H9 (cell line): ENCODE data around the gene PCSK6. TPM values are rescaled to one million over a fixed set of nuclear protein-coding genes. Genes with fewer than 3 reads are reported as not detected.
A peak's percentile ranks its signal among the peaks of the same experiment; 100 is the strongest.

Experiments used
- DNase-seq: peaks from one replicate; pipeline ENCODE4 v3.0.0-alpha.2; 2017
- H2AFZ ChIP-seq: one replicate; pipeline ENCODE4 v1.6.1; 2013; ENCODE audit warnings: mild to moderate bottlenecking, low read length, control low read depth, moderate library complexity
- H2AK5ac ChIP-seq: 2 replicates; pipeline ENCODE4 v1.6.1; 2013; ENCODE audit warnings: low read length, control low read depth, mixed read lengths; ENCODE audit not compliant: insufficient read length
- H2BK120ac ChIP-seq: one replicate; pipeline ENCODE4 v1.6.1; 2013; ENCODE audit warnings: low read depth, mild to moderate bottlenecking, low read length, control low read depth, inconsistent platforms; ENCODE audit not compliant: poor library complexity, severe bottlenecking
- H2BK12ac ChIP-seq: 2 replicates; pipeline ENCODE4 v1.6.1; 2013; ENCODE audit warnings: low read length, control low read depth, mixed read lengths, low read depth; ENCODE audit not compliant: insufficient read length
- H2BK15ac ChIP-seq: 2 replicates; pipeline ENCODE4 v1.6.1; 2013; ENCODE audit warnings: low read depth, low read length, control low read depth
- H2BK20ac ChIP-seq: one replicate; pipeline ENCODE4 v1.6.1; 2013; ENCODE audit warnings: low read depth, mild to moderate bottlenecking, low read length, control low read depth, inconsistent platforms; ENCODE audit not compliant: poor library complexity, severe bottlenecking
- H2BK5ac ChIP-seq: 2 replicates; pipeline ENCODE4 v1.6.1; 2013; ENCODE audit warnings: low read length, control low read depth, mixed read lengths; ENCODE audit not compliant: insufficient read length
- H3K14ac ChIP-seq: 2 replicates; pipeline ENCODE4 v1.6.1; 2013; ENCODE audit warnings: low read length, control low read depth; ENCODE audit not compliant: insufficient read depth
- H3K18ac ChIP-seq: 2 replicates; pipeline ENCODE4 v1.6.1; 2013; ENCODE audit warnings: low read depth, mild to moderate bottlenecking, mixed read lengths, low read length, control low read depth; ENCODE audit not compliant: insufficient read length
- H3K23ac ChIP-seq: 2 replicates; pipeline ENCODE4 v1.6.1; 2013; ENCODE audit warnings: low read length, control low read depth, mixed read lengths, low read depth; ENCODE audit not compliant: insufficient read length
- H3K23me2 ChIP-seq: 2 replicates; pipeline ENCODE4 v1.6.1; 2013; ENCODE audit warnings: low read depth, mild to moderate bottlenecking, mixed read lengths, low read length, control low read depth; ENCODE audit not compliant: insufficient read length, poor library complexity, severe bottlenecking
- H3K27ac ChIP-seq: 2 replicates; pipeline ENCODE4 v1.5.1; 2013; ENCODE audit warnings: low read length, control low read depth, mixed read lengths, low read depth; ENCODE audit not compliant: insufficient read length
- H3K27me3 ChIP-seq: 2 replicates; pipeline ENCODE4 v1.6.1; 2013; ENCODE audit warnings: low read length, control low read depth, inconsistent platforms; ENCODE audit not compliant: insufficient read depth
- H3K4ac ChIP-seq: 2 replicates; pipeline ENCODE4 v1.6.1; 2013; ENCODE audit warnings: low read depth, mild to moderate bottlenecking, control low read depth, inconsistent platforms, low read length, moderate library complexity
- H3K4me1 ChIP-seq: 2 replicates; pipeline ENCODE4 v1.6.1; 2013; ENCODE audit warnings: low read length, control low read depth, inconsistent platforms; ENCODE audit not compliant: insufficient read depth
- H3K4me2 ChIP-seq: 2 replicates; pipeline ENCODE4 v1.6.1; 2013; ENCODE audit warnings: low read length, control low read depth, mixed read lengths; ENCODE audit not compliant: insufficient read length, insufficient read depth
- H3K56ac ChIP-seq: 2 replicates; pipeline ENCODE4 v1.6.1; 2013; ENCODE audit warnings: low read depth, mild to moderate bottlenecking, mixed read lengths, low read length, control low read depth; ENCODE audit not compliant: insufficient read length
- H3K79me1 ChIP-seq: 2 replicates; pipeline ENCODE4 v1.6.1; 2013; ENCODE audit warnings: low read depth, mild to moderate bottlenecking, moderate library complexity, low read length, control low read depth, inconsistent platforms; ENCODE audit not compliant: insufficient read depth, poor library complexity, severe bottlenecking
- H3K79me2 ChIP-seq: 2 replicates; pipeline ENCODE4 v1.6.1; 2013; ENCODE audit warnings: low read length, control low read depth, inconsistent platforms; ENCODE audit not compliant: insufficient read depth
- H3K9ac ChIP-seq: 2 replicates; pipeline ENCODE4 v1.6.1; 2013; ENCODE audit warnings: low read length, control low read depth, mixed read lengths; ENCODE audit not compliant: insufficient read length; ENCODE audit errors: extremely low read depth
- H3K9me3 ChIP-seq: one replicate; pipeline ENCODE4 v1.6.1; 2013; ENCODE audit warnings: low read depth, low read length, inconsistent platforms; ENCODE audit not compliant: control insufficient read depth
- H3T11ph ChIP-seq: one replicate; pipeline ENCODE4 v1.6.1; 2013; ENCODE audit warnings: mild to moderate bottlenecking, low read length, control low read depth, inconsistent platforms
- H4K20me1 ChIP-seq: one replicate; pipeline ENCODE4 v1.6.1; 2013; ENCODE audit not compliant: control insufficient read depth, insufficient read length, insufficient read depth
- H4K5ac ChIP-seq: 2 replicates; pipeline ENCODE4 v1.6.1; 2013; ENCODE audit warnings: low read depth, mild to moderate bottlenecking, mixed read lengths, low read length, control low read depth; ENCODE audit not compliant: insufficient read length
- H4K8ac ChIP-seq: replicated peaks from 2 replicates; pipeline ENCODE4 v1.6.1; 2013; ENCODE audit warnings: low read length, control low read depth, mixed read lengths, low read depth; ENCODE audit not compliant: insufficient read length
- H4K91ac ChIP-seq: 2 replicates; pipeline ENCODE4 v1.6.1; 2013; ENCODE audit warnings: low read depth, mild to moderate bottlenecking, moderate library complexity, mixed read lengths, low read length, control low read depth; ENCODE audit not compliant: insufficient read length
- H3K27ac Mint-ChIP-seq, 3 experiments: 2 replicates in 2 of 3; 3 replicates in 1 of 3; pipeline ENCODE4 v1.8.0; 2020 to 2021; ENCODE audit warnings: mixed read lengths in 3 of 3, mild to moderate bottlenecking in 1 of 3, moderate library complexity in 1 of 3
- H3K27me3 Mint-ChIP-seq: 2 replicates; pipeline ENCODE4 v1.8.0; 2021; ENCODE audit warnings: low read depth, mild to moderate bottlenecking, moderate library complexity, mixed read lengths
- H3K36me3 Mint-ChIP-seq, 3 experiments: 2 replicates in 2 of 3; 3 replicates in 1 of 3; pipeline ENCODE4 v1.8.0; 2020 to 2021; ENCODE audit warnings: low read depth in 3 of 3, mixed read lengths in 3 of 3; ENCODE audit not compliant: insufficient read depth in 1 of 3
- H3K4me1 Mint-ChIP-seq, 2 experiments: 2 replicates each; pipeline ENCODE4 v1.8.0; 2020; ENCODE audit warnings: mixed read lengths in 2 of 2
- H3K4me3 Mint-ChIP-seq, 2 experiments: 2 replicates in 1 of 2; 3 replicates in 1 of 2; pipeline ENCODE4 v1.8.0; 2020 to 2021; ENCODE audit warnings: mild to moderate bottlenecking in 2 of 2, mixed read lengths in 2 of 2, moderate library complexity in 1 of 2
- H3K9me3 Mint-ChIP-seq, 2 experiments: 2 replicates in 1 of 2; 3 replicates in 1 of 2; pipeline ENCODE4 v1.8.0; 2020; ENCODE audit warnings: mild to moderate bottlenecking in 2 of 2, mixed read lengths in 2 of 2, moderate library complexity in 1 of 2
- CTCF ChIP-seq: fragments of 200-600 bp; sonication (generic); conservative IDR thresholded peaks from 3 replicates; pipeline ENCODE4 v1.8.0; 2021; ENCODE audit warnings: antibody characterized with exemption, mild to moderate bottlenecking
- WGBS: extraction: QIAGEN DNeasy Blood & Tissue Kit; methylation state at CpG from one replicate; pipeline ENCODE4 v1.1.7; 2013; ENCODE audit warnings: missing lambda C conversion rate, low lambda C conversion rate, mixed read lengths; ENCODE audit not compliant: insufficient read length; ENCODE audit errors: extremely low coverage; 5-methylcytosine and 5-hydroxymethylcytosine counted together
- total RNA-seq: library from RNA; stranded (reverse); gene quantifications from 2 replicates; pipeline ENCODE4 v1.2.1, GENCODE V29; 2021

PCSK6 gene
- total RNA-seq, 1 experiment from 2014 or later, result 4.0 TPM

- peaks cover 16 to 23% of the 10 kb centered on the region in 2 experiments for H3K4me1 Mint-ChIP-seq
- Histone ChIP-seq H3K4me2 (no peak overlapping the region), H4K91ac (no peak overlapping the region), H3K79me1 (no peaks in the 10 kb centered on the region), H2BK12ac (no peak overlapping the region), H3K9ac (no peak overlapping the region), H2BK20ac (no peak overlapping the region), H3K27me3 (no peaks in the 10 kb centered on the region), H3K23ac (no peak overlapping the region), H2BK15ac (no peak overlapping the region), H3K4ac (no peak overlapping the region), H4K8ac (no peak overlapping the region), H3T11ph (no peak overlapping the region), H3K56ac (no peak overlapping the region), H3K9me3 (no peaks in the 10 kb centered on the region), H3K4me1 (no peaks in the 10 kb centered on the region; the same call in 1 of the 2 replicates), H4K20me1 (no peaks in the 10 kb centered on the region), H3K79me2 (no peaks in the 10 kb centered on the region), H3K27ac (no peak overlapping the region), H3K18ac (no peak overlapping the region), H3K14ac (no peak overlapping the region), H4K5ac (no peak overlapping the region), H2AK5ac (no peak overlapping the region), H2BK120ac (no peak overlapping the region), H3K23me2 (no peaks in the 10 kb centered on the region), H2AFZ (no peak overlapping the region), H2BK5ac (no peak overlapping the region)
- TF ChIP-seq CTCF, result no peak
- peaks cover 8% of the 10 kb centered on the region for H3K27me3 Mint-ChIP-seq
- peaks cover 9 to 10% of the 10 kb centered on the region in 2 experiments; a peak in 4 of 5 replicates for H3K9me3 Mint-ChIP-seq
- DNase-seq, result no peak
- H3K27ac Mint-ChIP-seq, result peak overlapping the region in 1 of 3 experiments; percentile 50; a peak in 1 of 7 replicates
- WGBS, result no CpG with 5 or more reads among the region's 2 CpGs
- peaks cover 0 to 9% (median 0%) of the 10 kb centered on the region in 3 experiments; a peak in 3 of 7 replicates for H3K36me3 Mint-ChIP-seq
- H3K4me3 Mint-ChIP-seq, result no peak overlapping the region
These were observed 137.8 kb downstream of the PCSK6 start for GRCh38 chr15:101351736-101352135.
